NCI-H128 (cell line): Measurements from ENCODE around the gene SFRP5.

Experiments used
- DNase-seq: peaks from one replicate; lab custom pipeline; 2025; ENCODE audit not compliant: unreplicated experiment; lab: John Stamatoyannopoulos, UW

SFRP5 gene

DNA sequence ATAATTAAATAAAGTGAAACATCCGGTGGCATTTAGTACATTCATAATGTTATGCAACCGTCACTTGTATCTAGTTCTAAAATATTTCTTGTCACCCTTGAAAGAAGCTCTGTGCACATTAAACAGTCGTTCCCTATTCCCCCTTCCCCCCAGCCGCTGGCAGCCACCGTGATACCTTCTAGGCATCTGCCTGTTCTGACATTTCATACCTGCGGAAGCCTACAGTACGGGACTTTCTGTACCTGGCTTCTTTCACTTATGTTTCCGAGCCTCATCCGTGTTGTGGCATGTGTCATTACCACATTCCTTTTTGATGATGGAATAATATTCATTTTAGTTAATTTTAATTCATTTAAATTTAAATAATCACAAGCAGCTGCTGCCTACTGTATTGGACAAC is 13.9 kb upstream of the SFRP5 start:
- no peak for DNase-seq

DNA sequence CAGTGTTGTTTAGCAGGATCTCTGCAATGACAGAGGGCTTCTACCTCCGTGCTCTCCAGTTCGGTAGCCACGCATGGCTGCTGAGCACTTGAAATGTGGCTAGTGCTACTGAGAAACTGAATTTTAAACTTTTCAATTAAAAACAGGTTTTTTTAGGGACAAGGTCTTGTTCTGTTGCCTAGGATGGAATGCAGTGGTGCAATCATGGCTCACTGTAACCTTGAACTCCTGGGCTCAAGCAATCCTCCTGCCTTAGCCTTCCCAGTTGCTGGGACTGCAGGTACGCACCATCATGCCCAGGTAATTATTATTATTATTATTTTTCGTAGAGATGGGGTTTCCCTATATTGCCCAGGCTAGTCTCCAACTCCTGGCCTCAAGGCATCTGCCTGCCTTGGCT is 13.4 kb upstream of the SFRP5 start:
- no peak for DNase-seq

DNA sequence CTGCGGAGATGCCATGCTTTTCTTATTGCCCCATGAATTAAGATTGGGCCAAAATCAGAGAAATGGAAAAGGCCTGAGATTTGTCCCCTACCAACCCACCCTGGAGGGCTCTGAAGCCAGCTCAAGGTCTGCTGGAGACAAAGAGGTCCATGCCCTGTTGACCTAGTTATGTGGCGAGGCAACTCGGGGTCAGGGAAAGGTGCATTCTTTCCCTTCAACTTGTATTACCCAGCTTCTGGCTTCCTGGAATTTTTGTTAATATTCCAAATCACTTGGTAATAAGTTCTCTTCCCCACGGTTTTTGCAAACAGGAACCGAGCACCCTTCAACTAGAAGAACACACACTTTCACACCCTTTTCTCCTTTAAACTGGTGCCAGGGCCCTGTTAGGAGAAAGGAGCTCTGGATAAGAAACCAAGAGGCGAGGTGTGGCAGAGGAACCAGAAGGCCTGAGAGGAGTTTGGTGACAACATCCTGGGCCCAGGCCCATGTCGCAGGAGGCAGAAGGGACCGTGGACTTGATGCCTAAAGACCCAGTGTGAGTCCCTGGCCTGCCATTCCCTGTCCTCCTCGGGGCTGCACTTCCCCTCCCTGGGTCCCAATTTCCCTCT is 12.5 kb upstream of the SFRP5 start:
- no peak for DNase-seq

DNA sequence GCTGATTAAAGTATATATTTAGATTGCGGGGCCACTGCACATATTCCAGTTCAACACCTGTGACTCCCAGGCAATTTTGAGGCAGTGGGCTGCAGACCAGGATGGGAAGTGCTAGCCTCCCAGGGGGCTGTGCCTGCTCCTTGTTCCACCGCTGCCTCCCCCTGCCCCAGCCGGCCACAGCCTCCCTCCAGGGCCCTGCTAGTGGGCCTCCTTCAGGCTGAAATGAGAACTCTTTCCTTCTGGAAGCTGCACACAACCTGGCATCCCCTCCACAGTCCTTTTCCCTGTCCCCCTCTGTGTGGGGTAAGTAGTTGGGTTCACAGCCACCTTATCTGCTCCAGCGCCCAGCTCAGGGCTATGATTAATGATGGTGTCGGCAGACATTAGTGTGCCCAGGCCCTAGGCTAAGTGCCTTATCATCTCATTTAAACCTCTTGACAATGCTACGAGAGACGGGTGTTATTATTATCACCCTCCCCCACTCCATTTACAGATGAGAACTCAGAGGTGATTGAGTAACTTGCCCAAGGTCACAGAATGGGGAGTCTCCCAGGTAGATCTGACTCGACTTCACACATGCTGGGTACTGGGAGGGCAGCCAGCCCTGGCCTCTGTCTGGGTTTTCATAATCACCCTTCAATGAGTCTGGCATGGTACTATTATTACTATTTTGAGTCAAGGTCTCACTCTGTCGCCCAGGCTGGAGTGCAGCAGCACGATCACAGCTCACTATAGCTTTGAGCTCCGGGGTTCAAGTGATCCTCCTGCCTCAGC is 10.8 kb upstream of the SFRP5 start:
- DNase-seq = no peak

DNA sequence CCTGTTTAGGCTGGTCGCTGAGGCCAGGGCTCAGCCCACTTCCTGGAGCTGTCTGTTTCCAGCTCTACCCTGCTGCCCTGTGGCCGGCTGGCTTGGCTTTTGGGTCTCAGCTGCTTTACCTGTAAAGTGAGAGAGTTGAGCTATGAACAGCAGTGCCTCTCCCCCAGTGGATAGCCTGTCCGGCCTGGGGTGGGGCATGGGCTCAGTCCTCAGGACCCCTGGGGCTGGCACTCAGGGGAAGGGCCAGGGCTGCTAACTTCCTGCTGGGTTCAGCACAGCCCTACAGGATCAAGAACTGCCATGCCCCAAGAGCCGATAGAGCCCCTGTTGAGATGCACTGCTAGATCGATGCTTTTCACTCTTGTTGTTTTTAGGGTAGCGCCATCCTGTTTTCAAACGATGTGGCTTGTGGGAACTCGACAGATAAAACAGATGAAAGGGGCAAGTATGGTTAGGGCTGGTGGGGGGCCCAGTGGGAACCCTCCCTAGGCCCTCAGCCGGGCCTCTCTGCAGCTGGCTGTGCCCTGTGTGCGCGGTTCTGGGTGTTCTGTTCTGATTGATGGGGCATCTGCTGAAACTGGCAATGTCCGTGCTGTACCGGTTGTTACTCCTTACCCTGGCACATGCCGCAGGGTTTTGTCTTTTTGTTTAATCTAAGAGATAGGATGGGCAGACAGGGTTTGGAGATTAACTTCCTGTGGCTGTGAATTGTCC is 10.0 kb upstream of the SFRP5 start:
- no peak for DNase-seq

DNA sequence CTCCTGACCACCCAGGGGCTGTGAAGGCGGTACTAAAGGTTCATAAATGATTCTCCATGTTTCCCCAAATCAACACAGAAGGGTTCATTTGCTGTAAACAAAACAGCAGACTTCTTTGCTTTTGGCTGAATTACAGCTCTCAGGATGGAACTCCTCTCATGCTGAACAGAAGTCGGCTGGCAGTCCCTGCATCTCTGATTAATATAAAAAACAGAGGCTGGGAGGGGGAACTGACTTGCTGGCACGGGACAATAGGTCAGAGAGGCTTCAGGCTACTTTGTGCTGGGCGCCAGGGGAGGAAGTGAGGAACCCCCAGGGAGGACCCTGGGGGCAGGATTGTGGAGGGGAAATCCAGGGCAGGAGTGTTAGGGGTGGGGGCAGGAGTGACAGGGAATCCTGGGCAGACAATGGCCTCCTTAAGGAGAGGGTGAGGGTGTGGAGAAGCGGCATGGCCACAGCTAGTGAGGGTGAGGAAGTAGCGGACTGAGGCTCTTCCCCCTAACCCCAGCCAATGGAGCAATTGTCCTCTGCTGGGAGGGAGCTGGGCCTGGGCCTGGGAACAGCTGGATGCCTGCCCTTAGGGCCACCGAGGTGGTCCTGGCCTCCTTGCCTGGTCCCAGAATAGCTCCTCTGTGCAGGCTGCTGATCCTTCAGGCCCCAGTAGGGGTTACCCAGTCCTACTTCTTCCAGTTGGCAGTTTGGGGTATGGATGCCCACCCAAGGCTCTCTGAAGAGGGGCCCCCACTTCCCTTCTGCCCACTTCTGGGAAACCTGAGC is 9.2 kb upstream of the SFRP5 start:
- DNase-seq = no peak

DNA sequence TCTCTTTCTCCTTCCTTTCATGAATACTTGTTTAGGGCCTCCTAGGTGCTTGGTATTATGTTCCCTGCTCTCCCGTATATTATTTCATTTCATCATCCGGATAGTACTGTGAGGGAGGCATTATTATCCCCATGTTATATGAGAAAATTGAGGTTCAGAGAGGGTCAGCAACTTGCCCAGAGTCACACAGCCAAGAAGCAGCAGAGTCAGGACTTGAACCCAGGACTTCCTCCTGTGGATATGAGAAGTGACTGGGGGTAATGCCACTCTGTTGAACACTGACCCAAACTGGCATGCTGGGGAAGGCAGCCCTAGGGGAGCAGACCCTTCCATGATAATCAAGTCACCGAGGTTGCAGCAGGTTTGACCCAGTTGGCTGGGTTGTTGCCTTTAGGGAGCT is 8.2 kb upstream of the SFRP5 start:
- no peak for DNase-seq

DNA sequence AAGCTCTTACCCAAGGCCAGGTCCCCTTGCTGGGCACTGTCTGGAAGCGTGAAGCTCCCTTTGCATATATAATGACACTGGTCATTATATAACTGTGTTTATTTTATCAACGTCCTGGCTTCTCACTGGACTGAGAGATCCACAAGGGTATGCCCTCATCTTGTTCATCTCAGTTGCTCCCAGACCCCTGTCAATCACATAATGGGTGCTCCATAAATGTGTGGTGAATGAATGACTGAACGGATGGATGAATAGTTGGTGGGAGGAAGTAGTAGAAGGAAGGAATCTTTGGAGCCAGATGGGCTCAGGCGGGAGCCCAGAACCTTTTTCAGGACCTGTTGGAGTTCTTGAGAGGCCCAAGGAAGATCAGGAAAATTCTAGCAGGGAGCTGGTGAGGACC is 7.7 kb upstream of the SFRP5 start:
- no peak for DNase-seq

DNA sequence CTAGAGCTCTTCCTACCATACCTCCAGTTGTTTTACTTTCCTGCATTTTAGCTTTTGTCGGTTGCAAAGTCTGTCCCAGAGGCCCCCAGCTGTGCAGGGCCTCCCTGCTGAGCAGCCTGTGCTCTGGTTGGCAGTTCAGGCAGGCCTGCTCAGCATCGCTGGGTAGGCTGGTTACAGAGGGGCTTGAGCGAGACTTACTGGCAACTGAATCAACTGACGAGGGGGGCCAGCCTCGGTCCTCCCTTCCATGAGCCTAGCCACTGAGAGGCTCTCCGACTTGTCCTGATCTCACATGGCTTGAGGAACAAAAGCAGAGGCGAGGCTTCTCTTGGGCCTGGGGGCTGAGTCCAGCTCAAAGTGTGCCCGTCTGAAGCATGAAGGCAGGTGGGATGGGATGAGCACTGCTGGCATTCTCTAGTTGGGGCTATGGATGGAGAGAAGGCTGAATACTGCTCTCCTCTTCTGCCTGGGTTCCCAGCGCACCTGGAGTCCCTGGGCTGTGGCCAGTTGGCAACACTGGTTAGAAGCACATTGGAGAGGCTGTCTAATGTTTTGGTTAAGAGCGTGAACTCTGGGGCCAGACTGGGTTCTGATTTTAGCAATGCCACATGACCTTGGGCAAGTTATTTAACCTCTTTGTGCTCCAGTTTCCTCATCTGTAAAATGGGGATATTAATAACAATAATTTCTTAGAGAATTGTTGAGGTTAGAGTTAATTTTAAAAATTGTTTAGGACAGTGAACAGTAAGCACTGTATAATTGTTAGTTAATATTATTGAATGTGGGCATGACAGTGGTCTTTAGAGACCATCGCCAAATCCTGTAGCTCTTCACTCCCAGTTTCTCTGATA is 6.9 kb upstream of the SFRP5 start:
- DNase-seq = no peak

DNA sequence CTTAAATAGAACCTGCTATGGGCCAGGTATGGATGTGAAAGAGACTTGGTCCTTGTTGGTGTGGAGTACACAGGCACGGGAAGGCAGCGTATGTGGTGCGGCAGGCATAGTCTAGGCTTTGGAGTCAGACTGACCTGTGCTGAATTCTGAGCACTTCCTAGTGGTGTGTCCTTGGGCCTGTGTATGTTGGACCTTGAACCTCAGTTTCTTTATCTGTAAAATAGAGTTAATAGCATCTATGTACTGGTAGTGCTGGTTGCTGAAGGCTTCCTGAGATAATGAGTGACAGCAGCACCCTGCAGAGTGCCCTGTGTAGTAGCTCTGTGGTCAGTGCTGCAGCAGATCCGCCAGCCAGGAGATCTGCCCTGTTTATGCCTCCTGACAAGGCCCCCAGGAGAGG is 5.3 kb upstream of the SFRP5 start:
- DNase-seq = no peak

DNA sequence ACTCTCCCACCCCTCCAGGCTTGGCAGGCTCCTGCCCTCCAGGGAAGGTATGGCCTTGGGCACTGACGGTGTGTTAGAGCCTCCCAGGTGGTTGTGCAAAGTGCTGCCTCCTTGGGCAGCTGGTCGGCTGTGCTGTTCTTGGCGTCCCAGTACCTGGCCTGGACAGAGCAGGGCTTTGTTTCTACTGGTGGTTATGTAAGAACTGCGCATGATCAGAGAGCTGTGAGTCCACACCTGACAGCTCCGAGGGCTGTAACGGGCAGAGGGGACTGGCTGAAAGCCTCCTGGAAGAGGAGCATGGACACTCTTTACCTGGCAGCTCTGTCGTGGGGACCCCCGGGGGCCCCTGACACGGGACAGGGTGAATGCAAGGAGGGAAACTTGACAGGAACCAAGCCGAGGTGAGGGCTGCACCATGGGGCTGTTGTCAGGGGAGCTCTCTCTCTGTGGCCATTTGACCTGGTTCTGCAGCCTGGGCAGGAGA is 3.1 kb upstream of the SFRP5 start:
- DNase-seq = no peak

DNA sequence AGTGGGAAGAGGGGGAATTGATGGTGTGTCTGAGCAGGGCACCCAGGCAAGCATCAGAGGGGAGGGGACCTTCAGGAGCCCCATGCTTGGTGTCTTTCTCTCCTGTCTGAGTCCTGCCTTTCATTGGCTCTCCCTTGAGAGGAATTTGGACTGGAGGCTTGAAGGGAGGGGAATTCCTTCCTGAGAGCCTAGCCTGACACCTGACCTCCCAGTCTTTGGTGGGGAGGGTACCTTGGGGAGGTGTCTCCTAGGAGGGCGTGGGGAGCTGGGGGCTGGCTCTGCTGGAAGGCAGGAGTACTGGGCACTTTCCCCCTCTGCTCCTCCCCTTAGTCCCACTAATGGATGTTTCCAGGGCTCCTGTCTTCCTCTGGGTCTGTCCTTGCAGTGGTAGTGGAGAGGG is 1.3 kb upstream of the SFRP5 start:
- no peak for DNase-seq

DNA sequence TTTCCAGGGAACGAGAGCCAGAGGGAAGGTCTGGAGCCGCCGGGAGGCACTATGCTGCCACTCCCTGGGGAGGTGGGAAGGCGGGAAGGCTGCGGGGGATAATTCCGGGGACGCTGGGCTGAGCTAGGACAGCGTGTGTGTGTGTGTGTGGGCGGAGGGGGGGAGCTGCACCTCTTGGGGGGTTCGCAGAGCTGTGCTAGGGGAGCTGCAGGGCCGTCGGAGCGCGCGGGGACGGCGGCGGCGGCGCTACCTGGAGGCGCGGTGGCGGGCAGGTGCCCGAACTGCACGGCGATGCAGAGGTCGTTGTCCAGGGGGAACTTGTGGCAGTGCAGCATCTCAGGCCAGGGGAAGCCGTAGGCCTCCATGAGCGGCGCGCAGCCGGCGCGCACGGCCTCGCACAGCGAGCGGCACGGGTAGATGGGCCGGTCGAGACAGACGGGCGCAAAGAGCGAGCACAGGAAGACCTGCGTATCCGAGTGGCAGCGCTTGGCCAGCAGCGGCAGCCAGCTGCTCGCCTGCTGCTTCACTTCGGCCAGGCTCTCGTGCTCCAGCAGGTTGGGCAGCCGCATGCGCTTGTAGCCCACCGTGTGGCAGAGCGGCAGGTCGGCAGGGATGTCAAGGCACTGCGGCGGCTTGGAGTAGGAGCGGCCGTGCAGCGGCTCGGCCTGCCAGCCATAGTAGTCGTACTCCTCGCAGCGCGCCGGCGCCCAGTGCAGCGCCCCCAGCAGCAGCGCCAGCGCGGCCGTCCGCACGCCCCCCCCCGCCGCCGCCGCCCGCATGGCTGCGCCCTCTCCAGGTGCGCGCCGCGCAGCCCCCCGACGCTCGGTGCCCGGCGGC is 526 bp downstream of the SFRP5 start:
- DNase-seq = no peak

DNA sequence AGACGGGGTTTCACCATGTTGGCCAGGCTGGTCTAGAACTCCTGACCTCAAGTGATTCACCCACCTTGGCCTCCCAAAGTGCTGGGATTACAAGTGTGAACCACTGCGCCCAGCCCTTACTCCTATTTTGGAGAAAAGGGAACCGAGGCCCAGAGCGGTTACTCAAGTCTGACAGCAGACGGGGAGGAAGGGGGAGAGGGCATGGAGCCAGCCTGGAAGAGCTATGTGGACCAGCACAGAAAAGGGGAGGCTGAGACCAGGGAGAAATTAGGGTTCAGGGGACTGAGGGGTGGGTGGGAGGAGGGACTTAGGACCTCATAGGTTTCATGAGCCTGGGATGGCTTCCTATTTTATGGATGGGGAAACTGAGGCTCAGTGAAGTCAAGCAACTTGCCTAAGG is 1.5 kb downstream of the SFRP5 start:
- DNase-seq = no peak

DNA sequence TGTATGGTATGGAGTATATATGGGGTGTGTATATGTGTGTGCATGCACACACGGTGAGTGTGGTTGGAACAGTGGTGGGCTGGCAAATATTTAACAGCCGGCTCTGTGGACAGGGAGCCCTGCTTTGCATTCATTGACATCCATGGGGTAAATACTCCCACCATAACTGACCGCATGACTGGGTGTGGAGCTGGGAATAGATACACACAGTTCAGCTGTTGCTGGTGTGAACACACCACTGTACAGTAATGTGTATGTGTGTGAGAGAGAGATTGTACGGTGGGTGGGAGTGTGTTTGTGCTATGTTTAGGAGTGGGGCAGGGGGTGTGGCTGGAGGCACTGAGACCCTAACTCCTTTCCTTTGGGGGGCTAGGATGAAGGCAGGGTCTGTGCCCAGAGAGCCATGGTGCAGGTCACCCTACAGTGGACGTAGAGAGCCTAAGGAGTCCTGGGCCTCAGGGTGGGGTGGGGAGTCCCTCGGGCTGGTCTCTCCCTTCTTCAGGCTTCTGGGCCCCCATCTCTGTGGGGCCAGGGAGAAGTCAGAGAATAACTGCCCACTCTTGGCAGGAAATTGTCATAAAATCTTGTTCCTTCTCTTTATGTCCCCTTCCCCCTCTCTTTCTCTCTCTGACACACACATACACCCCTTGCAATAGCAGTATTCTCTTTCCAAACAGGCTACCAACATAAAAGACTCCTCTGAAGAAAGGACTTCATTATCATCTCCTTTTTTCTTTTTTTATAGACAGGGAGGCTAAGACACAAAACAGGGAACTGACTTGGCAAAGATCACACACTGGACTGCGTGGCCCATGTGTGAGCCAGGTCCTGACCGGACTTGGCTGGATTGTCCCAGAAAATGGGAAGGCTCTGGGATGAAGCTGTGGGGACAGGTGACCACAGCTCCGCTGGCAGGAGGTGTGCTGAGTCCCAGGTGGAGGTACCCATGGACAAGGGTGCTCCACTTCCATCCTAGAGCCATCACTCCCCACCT is 3.2 kb downstream of the SFRP5 start:
- no peak for DNase-seq

DNA sequence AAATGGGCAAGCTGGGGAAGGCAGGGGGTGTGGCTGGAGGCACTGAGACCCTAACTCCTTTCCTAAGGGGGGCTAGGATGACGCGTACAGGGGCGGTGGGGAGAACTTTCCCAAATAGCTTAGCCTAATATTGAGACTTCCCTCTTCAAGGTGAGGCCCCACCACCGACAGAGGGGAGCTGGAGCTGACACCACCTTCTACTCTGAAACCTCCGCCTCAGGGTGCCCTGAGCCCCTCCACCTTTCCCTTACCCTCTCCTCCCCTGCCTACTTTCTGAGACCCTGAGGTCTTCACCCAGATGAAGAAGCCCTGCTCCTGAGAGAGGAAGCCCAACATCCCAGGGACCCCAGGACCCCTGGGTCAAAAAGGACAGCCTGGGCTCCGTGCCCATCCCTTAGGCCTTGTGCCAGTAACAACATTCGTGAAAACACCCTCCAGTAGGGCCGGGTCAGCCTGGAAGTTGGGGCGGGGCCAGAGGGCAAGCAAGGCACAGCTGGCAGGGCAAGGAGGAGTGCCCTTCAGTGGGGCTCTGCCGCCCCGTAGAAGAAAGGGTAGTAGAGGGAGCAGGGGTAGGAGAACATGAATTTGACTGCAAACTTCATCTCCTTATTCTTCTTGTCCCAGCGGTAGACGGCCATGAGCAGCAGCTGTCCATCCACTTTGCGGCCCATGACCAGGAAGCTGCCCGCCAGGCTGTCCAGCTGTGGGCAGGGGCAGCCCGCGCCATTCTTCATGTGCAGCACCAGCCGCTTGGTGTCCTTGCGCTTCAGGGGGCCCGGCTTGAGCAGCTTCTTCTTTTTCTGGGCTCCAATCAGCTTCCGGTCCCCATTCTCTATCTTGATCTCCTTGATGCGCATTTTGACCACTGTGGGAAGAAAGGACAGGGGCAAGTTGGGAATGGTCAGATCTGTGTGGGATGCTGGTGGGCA is 4.5 kb downstream of the SFRP5 start:
- DNase-seq = no peak

DNA sequence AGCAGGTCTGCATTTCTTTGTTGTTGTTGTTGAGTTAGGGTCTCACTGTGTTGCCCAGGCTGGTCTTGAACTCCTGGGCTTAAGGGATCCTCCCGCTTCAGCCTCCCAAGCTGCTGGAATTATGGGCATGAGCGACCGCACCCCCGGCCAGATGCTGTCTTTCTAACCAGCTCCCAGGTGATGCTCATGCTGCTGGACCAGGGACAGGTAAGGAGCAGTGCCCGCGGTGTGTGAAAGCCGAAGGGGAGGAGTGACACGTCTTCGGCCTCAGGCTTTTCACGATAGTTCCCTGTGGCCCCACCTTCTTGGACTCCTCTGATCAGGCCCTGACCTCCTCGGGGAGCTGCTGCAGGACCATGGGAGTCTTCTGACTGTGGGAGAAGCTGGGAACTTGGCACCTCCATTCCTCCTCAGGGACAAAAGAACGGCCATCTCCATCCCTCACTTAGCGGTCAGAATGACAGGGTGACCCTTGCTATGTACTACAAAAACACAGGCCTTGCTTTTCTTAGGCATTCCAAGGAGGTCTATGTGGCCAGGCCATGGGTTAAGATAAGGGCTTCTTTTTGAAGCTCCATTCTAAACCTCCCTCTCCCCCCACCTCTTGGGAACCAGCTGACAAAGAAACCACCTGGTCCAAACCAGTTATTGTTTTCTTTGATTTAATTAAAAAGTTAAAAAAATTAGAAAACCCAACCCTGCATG is 5.5 kb downstream of the SFRP5 start:
- DNase-seq = no peak
